Thoracic aorta (tissue), 2 donors: ENCODE measurements around the gene ANKRD6. TPM values are rescaled to one million over a fixed set of nuclear protein-coding genes. Genes with fewer than 3 reads are reported as not detected.

ENCODE experiments used
- ATAC-seq: fragments of 150-250 bp; one replicate; pipeline ENCODE4 v1.8.0; 2017; ENCODE audit warnings: low read depth; ENCODE audit not compliant: insufficient number of reproducible peaks, low FRiP score
- DNase-seq: peaks from one replicate; pipeline ENCODE4 v3.0.0-alpha.2; 2020; ENCODE audit warnings: low spot score
- H3K27ac ChIP-seq, 2 donors: fragments of 200-600 bp; sonication (generic); 1 replicate in 1 of 2; 2 replicates in 1 of 2; pipeline ENCODE4 v1.5.1; 2016; ENCODE audit warnings: mild to moderate bottlenecking in 2 of 2, moderate library complexity in 2 of 2
- H3K27me3 ChIP-seq: fragments of 200-600 bp; sonication (generic); replicated peaks from 2 replicates; pipeline ENCODE4 v1.6.0; 2016; ENCODE audit warnings: mild to moderate bottlenecking; ENCODE audit not compliant: insufficient read depth
- H3K36me3 ChIP-seq: fragments of 200-600 bp; sonication (generic); one replicate; pipeline ENCODE4 v1.5.1; 2016
- H3K4me1 ChIP-seq, 2 donors: fragments of 200-600 bp; sonication (generic); 1 replicate in 1 of 2; 2 replicates in 1 of 2; pipeline versions ENCODE4 v1.5.1 to v1.6.0; 2016; ENCODE audit warnings: low read depth in 2 of 2, mild to moderate bottlenecking in 1 of 2; ENCODE audit not compliant: control insufficient read depth in 1 of 2
- H3K4me3 ChIP-seq: fragments of 200-600 bp; sonication (generic); 2 replicates; pipeline ENCODE4 v1.5.1; 2016; ENCODE audit warnings: mild to moderate bottlenecking
- H3K9me3 ChIP-seq: fragments of 200-600 bp; sonication (generic); 2 replicates; pipeline ENCODE4 v1.5.1; 2016
- CTCF ChIP-seq: fragments of 200-600 bp; sonication (generic); IDR thresholded peaks from one replicate; pipeline ENCODE4 v1.5.1; 2019; ENCODE audit warnings: antibody characterized with exemption
- total RNA-seq, 2 donors: library from RNA; depleted of rRNA; stranded (reverse); fragments of >200 nt; gene quantifications; one replicate each; pipeline versions ENCODE4 v1.1.0 to v1.2.3, GENCODE V29; 2016

The ANKRD6 gene
- total RNA-seq, 2 donors from 2014 or later, result 35.3 to 91.9 TPM

DNA sequence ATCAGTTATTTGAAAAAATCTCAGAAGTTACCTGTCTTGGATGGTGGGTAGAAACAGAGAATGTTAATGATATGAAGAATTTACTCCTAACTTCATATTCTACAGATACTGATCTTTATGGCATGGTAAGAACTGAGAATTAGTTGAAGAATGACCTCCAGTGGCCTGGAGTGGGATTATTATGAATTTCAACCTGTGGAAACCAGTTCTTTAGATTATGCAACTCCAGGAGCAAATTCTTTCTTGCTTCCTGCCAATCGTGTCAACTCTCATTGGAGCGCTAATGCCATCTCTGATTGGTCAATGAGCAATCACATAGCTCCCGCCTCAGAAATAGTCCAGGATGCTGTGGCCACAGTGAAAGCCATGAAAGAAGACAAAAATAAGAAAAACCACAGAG is 165.0 kb downstream of the ANKRD6 start:
- peaks cover 4 to 34% of the 10 kb centered on the region in 2 donors for H3K4me1 ChIP-seq
- peak; percentile 59 for ATAC-seq

DNA sequence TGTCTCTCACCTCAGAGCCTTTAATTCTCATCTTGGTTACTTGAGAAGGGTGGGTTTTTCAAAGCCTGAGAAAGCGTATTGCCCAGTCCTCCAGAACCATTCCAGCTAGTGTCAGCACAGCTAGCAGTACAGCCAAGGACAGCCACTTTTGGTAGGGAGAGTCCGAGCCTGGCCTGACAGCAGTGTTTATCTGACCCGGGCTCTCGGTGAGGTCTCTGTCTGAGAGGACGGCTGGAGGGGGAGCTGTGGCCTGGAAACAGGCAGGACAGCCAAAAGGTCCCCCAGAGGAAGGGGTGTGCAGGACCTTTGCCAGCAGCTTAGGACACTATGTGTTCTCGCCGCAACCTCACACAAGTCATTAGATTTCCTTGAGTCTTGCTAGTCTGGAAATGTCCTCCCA is 166.8 kb downstream of the ANKRD6 start:
- DNase-seq (no peak), ATAC-seq (no peak)
- Histone ChIP-seq H3K4me3 (peak overlapping the region; percentile 44), H3K4me1 (peaks cover 4 to 34% of the 10 kb centered on the region in 2 donors), H3K9me3 (no peaks in the 10 kb centered on the region), H3K36me3 (peaks cover 3% of the 10 kb centered on the region), H3K27ac (peak overlapping the region; percentile 58 to 78), H3K27me3 (no peaks in the 10 kb centered on the region)
- TF ChIP-seq CTCF, result no peak

More for the DNA sequence above, 165.0 kb downstream of the ANKRD6 start:
- Histone ChIP-seq H3K27ac (peak overlapping the region in 1 of 2 donors; percentile 53), H3K27me3 (no peaks in the 10 kb centered on the region), H3K36me3 (peaks cover 3% of the 10 kb centered on the region), H3K9me3 (no peaks in the 10 kb centered on the region), H3K4me3 (no peak overlapping the region)
- peak; percentile 43 for TF ChIP-seq CTCF
- DNase-seq, result no peak

- Histone ChIP-seq H3K36me3 (peaks cover 3% of the 10 kb centered on the region), H3K27ac (no peak overlapping the region), H3K27me3 (no peaks in the 10 kb centered on the region), H3K4me3 (no peak overlapping the region), H3K4me1 (peaks cover 0 to 25% of the 10 kb centered on the region in 2 donors), H3K9me3 (no peaks in the 10 kb centered on the region)
- DNase-seq (no peak), ATAC-seq (no peak)
- TF ChIP-seq CTCF, result no peak
Measured at GRCh38 chr6:89602166-89602565, 169.2 kb downstream of the ANKRD6 start.

- TF ChIP-seq CTCF, result no peak
- H3K27ac ChIP-seq, result no peak overlapping the region
- DNase-seq (no peak), ATAC-seq (no peak)
- no peak overlapping the region for H3K4me3 ChIP-seq
- H3K27me3 ChIP-seq, result no peaks in the 10 kb centered on the region
- no peaks in the 10 kb centered on the region for H3K9me3 ChIP-seq
- peaks cover 3% of the 10 kb centered on the region for H3K36me3 ChIP-seq
- H3K4me1 ChIP-seq, result peaks cover 0 to 10% of the 10 kb centered on the region in 2 donors
Measured at GRCh38 chr6:89604653-89605052, 171.7 kb downstream of the ANKRD6 start.

DNA sequence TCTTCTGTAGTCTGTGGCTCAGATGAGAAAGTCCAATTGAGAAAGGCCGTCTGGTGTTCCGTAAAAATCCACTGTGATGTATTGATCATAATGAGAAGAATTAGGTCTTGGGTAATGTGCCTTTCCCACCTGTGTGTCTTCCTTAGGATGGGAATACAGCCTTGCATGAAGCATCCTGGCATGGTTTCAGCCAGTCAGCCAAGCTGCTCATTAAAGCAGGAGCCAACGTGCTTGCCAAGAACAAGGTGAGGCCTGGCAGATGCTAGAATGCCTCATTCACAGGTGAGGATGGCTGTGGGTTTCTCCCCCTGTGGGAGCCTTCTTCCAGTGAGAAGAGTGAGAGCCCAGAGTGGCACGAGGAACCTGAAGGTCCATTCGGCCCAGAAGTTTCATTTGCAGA is 172.9 kb downstream of the ANKRD6 start:
- no peaks in the 10 kb centered on the region for H3K27me3 ChIP-seq
- no peak for ATAC-seq
- no peaks in the 10 kb centered on the region for H3K9me3 ChIP-seq
- H3K27ac ChIP-seq, result no peak overlapping the region
- DNase-seq, result no peak
- TF ChIP-seq CTCF, result no peak
- H3K4me1 ChIP-seq, result no peaks in the 10 kb centered on the region
- no peak overlapping the region for H3K4me3 ChIP-seq
- H3K36me3 ChIP-seq, result peaks cover 3% of the 10 kb centered on the region
